Dermis lymphatic vessel endothelial cell (primary cell): ENCODE data around the gene SLC35G2. TPM values are rescaled to one million over a fixed set of nuclear protein-coding genes. Genes with fewer than 3 reads are reported as not detected.

Experiments used
- total RNA-seq: library from RNA; depleted of rRNA; stranded (reverse); fragments of >200 nt; gene quantifications from 2 replicates; pipeline ENCODE4 v1.2.1, GENCODE V29; 2014

Gene SLC35G2
- total RNA-seq: 23.8 and 33.4 TPM in 2 replicates

GRCh38 chr3:136818769-136819391 lies at the start of gene SLC35G2:
Gene SLC35G2, plus strand, starts transcription at chr3:136819126. Its CDS starts 35,335 bp downstream, at chr3:136854461.

GRCh38 chr3:136861890-136862616 lies 43.1 kb downstream of the SLC35G2 start, which contains the start of gene NCK1:
Gene NCK1, plus strand, starts transcription at chr3:136862208. Its CDS starts 65,794 bp downstream, at chr3:136928002.

Other genes starting within 250 kb of the SLC35G2 start
- 34.7 and 36.9 TPM in 2 replicates for gene STAG1, start 66.7 kb upstream of the SLC35G2 start, total RNA-seq
- gene NCK1, start 43.1 kb downstream of the SLC35G2 start, total RNA-seq: 87.3 and 149 TPM in 2 replicates
- gene IL20RB, start 138.9 kb downstream of the SLC35G2 start, total RNA-seq: 0.17 and 0.54 TPM in 2 replicates